DLD1 (cell line): ENCODE results near the gene LAMB1.
"Not testable (repeated sequence)": the region's sequence is repeated elsewhere in the genome, so short reads cannot be mapped to it uniquely, and the experiment has no call there.

Source experiments
- in situ Hi-C: cut with HindIII; loops from 2 replicates; pipeline ENCODE4 v1.10.0; 2017; ENCODE audit warnings: low sequenced_read_pairs

Gene LAMB1

GRCh38 chr7:108002726-108003598, at the start of gene LAMB1:
LAMB1 (minus strand) TSS chr7:108003161; CDS start chr7:108002885, 276 bp downstream.
- in situ Hi-C loops = no loop called here

GRCh38 chr7:108051454-108051853, 48.5 kb upstream of the LAMB1 start:
- in situ Hi-C loops = no loop called here

GRCh38 chr7:108049962-108050361, 47.0 kb upstream of the LAMB1 start:
- in situ Hi-C loops = no loop called here

GRCh38 chr7:108048422-108048821, 45.5 kb upstream of the LAMB1 start:
- in situ Hi-C loops = no loop called here

- in situ Hi-C loops = no loop called here
Measured at GRCh38 chr7:108046952-108047506, 44.1 kb upstream of the LAMB1 start.

GRCh38 chr7:108045669-108046068, 42.7 kb upstream of the LAMB1 start:
- in situ Hi-C loops = no loop called here

- in situ Hi-C loops = no loop called here
Measured at GRCh38 chr7:108045154-108045553, 42.2 kb upstream of the LAMB1 start.

GRCh38 chr7:108044345-108044744, 41.4 kb upstream of the LAMB1 start:
- in situ Hi-C loops = no loop called here

- in situ Hi-C loops = no loop called here
Measured at GRCh38 chr7:108038986-108039385, 36.0 kb upstream of the LAMB1 start.

- in situ Hi-C loops = no loop called here
Measured at GRCh38 chr7:108037741-108038140, 34.8 kb upstream of the LAMB1 start.

- in situ Hi-C loops = no loop called here
Measured at GRCh38 chr7:108037140-108037539, 34.2 kb upstream of the LAMB1 start.

GRCh38 chr7:108034586-108034985, 31.6 kb upstream of the LAMB1 start:
- in situ Hi-C loops = no loop called here

- in situ Hi-C loops = no loop called here
Measured at GRCh38 chr7:108033776-108034497, 31.0 kb upstream of the LAMB1 start.

- in situ Hi-C loops = not testable (repeated sequence)
Measured at GRCh38 chr7:108033309-108033708, 30.3 kb upstream of the LAMB1 start.

GRCh38 chr7:108030516-108030915, 27.6 kb upstream of the LAMB1 start:
- in situ Hi-C loops = no loop called here

GRCh38 chr7:108029034-108029433, 26.1 kb upstream of the LAMB1 start:
- in situ Hi-C loops = no loop called here

- in situ Hi-C loops = no loop called here
Measured at GRCh38 chr7:108028111-108028510, 25.1 kb upstream of the LAMB1 start.

GRCh38 chr7:108027239-108027638, 24.3 kb upstream of the LAMB1 start:
- in situ Hi-C loops = no loop called here

- in situ Hi-C loops = no loop called here
Measured at GRCh38 chr7:108026647-108027046, 23.7 kb upstream of the LAMB1 start.

GRCh38 chr7:108026116-108026515, 23.2 kb upstream of the LAMB1 start:
- in situ Hi-C loops = no loop called here

- in situ Hi-C loops = no loop called here
Measured at GRCh38 chr7:108024538-108024937, 21.6 kb upstream of the LAMB1 start.

GRCh38 chr7:108020585-108020984, 17.6 kb upstream of the LAMB1 start:
- in situ Hi-C loops = no loop called here
